ENCODE results near the gene CHRM1. TPM values are rescaled to one million over a fixed set of nuclear protein-coding genes. Genes with fewer than 3 reads are reported as not detected.

CHRM1 gene
- total and polyA plus RNA-seq, 2 of the 13 experiments (the other 11 are each of a cell fraction or from before 2014, with no cell fraction given): not detected

DNA sequence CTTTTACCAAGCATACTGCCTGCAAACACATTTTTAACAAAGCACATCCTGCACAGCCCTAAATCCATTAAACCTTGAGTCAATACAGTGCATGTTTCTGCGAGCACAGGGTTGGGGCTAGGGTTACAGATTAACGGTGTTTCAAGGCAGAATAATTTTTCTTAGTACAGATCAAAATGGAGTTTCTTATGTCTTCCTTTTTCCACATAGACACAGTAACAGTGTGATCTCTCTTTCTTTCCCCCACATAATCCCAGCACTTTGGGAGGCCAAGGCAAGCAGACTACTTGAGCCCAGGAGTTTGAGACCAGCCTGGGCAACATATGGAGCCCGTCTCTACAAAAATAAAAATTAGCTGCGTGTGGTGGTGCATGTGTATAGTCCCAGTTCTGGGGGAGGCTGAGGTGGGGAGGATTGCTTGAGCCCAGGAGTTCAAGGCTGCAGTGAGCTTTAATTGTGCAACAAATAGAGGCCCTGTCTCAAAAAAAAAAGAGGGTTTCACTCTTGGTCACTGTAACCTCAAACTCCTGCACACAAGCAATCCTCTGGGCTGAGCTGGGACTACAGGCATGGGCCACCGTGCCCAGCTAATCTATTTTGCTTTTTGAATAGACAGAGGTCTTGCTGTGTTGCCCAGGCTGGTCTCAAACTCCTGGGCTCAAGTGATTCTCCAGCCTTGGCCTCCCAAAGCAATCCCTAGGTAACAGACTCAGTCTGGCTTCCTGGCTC is 60.2 kb downstream of the CHRM1 start (continued):
- TF ChIP-seq, protein P1, sequence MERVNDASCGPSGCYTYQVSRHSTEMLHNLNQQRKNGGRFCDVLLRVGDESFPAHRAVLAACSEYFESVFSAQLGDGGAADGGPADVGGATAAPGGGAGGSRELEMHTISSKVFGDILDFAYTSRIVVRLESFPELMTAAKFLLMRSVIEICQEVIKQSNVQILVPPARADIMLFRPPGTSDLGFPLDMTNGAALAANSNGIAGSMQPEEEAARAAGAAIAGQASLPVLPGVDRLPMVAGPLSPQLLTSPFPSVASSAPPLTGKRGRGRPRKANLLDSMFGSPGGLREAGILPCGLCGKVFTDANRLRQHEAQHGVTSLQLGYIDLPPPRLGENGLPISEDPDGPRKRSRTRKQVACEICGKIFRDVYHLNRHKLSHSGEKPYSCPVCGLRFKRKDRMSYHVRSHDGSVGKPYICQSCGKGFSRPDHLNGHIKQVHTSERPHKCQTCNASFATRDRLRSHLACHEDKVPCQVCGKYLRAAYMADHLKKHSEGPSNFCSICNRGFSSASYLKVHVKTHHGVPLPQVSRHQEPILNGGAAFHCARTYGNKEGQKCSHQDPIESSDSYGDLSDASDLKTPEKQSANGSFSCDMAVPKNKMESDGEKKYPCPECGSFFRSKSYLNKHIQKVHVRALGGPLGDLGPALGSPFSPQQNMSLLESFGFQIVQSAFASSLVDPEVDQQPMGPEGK (CRISPR knock-in tag; IDR thresholded peaks at IDR 0.05): peak; percentile 50; the same call in 1 of the 2 replicates
- TF ChIP-seq ZFP36L1 (CRISPR knock-in tag; IDR thresholded peaks at IDR 0.05) (no peak), RERE (CRISPR knock-in tag; IDR thresholded peaks at IDR 0.05; ENCODE audit: low read depth) (no peak), ZBTB38 (CRISPR knock-in tag; IDR thresholded peaks at IDR 0.05) (no peak), CREM (IDR thresholded peaks at IDR 0.05) (no peak), CREM (CRISPR knock-in tag; IDR thresholded peaks at IDR 0.05) (no peak), DNMT3B (CRISPR knock-in tag; conservative IDR thresholded peaks at IDR 0.05) (no peak), ZNF468 (CRISPR knock-in tag; IDR thresholded peaks at IDR 0.05) (no peak), PRDM15 (CRISPR knock-in tag; IDR thresholded peaks at IDR 0.05) (no peak), ZNF263 (CRISPR knock-in tag; IDR thresholded peaks at IDR 0.05) (peak; percentile 29; the same call in 1 of the 2 replicates), NFIB (CRISPR knock-in tag; IDR thresholded peaks at IDR 0.05; ENCODE audit: borderline replicate concordance) (no peak), TFDP2 (CRISPR knock-in tag; IDR thresholded peaks at IDR 0.05) (peak; percentile 12; the same call in 1 of the 2 replicates)
- TF ChIP-seq, protein P2, sequence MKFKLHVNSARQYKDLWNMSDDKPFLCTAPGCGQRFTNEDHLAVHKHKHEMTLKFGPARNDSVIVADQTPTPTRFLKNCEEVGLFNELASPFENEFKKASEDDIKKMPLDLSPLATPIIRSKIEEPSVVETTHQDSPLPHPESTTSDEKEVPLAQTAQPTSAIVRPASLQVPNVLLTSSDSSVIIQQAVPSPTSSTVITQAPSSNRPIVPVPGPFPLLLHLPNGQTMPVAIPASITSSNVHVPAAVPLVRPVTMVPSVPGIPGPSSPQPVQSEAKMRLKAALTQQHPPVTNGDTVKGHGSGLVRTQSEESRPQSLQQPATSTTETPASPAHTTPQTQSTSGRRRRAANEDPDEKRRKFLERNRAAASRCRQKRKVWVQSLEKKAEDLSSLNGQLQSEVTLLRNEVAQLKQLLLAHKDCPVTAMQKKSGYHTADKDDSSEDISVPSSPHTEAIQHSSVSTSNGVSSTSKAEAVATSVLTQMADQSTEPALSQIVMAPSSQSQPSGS (CRISPR knock-in tag; IDR thresholded peaks at IDR 0.05): no peak

Data from HepG2 (cell line).